Neural crest cell (in vitro differentiated cells): ENCODE results near the gene FLYWCH1. TPM values are rescaled to one million over a fixed set of nuclear protein-coding genes. Genes with fewer than 3 reads are reported as not detected.

Experiments
- DNase-seq: peaks from one replicate; pipeline ENCODE4 v3.0.0; 2021; ENCODE audit warnings: low read depth, mixed read lengths, low spot score
- H3K27ac Mint-ChIP-seq: one replicate; pipeline ENCODE4 v1.8.0; 2021; ENCODE audit warnings: mild to moderate bottlenecking, mixed read lengths; ENCODE audit not compliant: unreplicated experiment
- H3K27me3 Mint-ChIP-seq: 2 replicates; pipeline ENCODE4 v1.8.0; 2021; ENCODE audit warnings: low read depth, mild to moderate bottlenecking, mixed read lengths
- H3K36me3 Mint-ChIP-seq: 2 replicates; pipeline ENCODE4 v1.8.0; 2021; ENCODE audit warnings: low read depth, mild to moderate bottlenecking, mixed read lengths
- H3K4me1 Mint-ChIP-seq: 2 replicates; pipeline ENCODE4 v1.8.0; 2021; ENCODE audit warnings: mixed read lengths
- H3K4me3 Mint-ChIP-seq: one replicate; pipeline ENCODE4 v1.8.0; 2021; ENCODE audit warnings: mild to moderate bottlenecking, mixed read lengths
- H3K9me3 Mint-ChIP-seq: 2 replicates; pipeline ENCODE4 v1.8.0; 2021; ENCODE audit warnings: mixed read lengths
- CTCF ChIP-seq: fragments of 200-600 bp; sonication (generic); conservative IDR thresholded peaks from 2 replicates; pipeline ENCODE4 v1.5.0; 2021; ENCODE audit warnings: antibody characterized with exemption, mild to moderate bottlenecking
- total RNA-seq: library from RNA; stranded (reverse); gene quantifications from 2 replicates; pipeline ENCODE4 v1.2.1, GENCODE V29; 2021

FLYWCH1 gene
- total RNA-seq, 1 donor from 2014 or later: 26.4 TPM

GRCh38 chr16:2896480-2897010 lies 15.2 kb upstream of the FLYWCH1 start:
- no peaks in the 10 kb centered on the region for H3K27me3 Mint-ChIP-seq
- TF ChIP-seq CTCF: no peak
- no peaks in the 10 kb centered on the region for H3K36me3 Mint-ChIP-seq
- H3K4me1 Mint-ChIP-seq: peaks cover 9% of the 10 kb centered on the region
- no peak overlapping the region for H3K4me3 Mint-ChIP-seq
- no peaks in the 10 kb centered on the region for H3K9me3 Mint-ChIP-seq
- DNase-seq: no peak
- no peak overlapping the region for H3K27ac Mint-ChIP-seq

- no peak for TF ChIP-seq CTCF
- no peak for DNase-seq
- H3K4me1 Mint-ChIP-seq: peaks cover 9% of the 10 kb centered on the region
- H3K27me3 Mint-ChIP-seq: no peaks in the 10 kb centered on the region
- H3K4me3 Mint-ChIP-seq: no peak overlapping the region
- H3K36me3 Mint-ChIP-seq: no peaks in the 10 kb centered on the region
- no peaks in the 10 kb centered on the region for H3K9me3 Mint-ChIP-seq
- no peak overlapping the region for H3K27ac Mint-ChIP-seq
Observed at GRCh38 chr16:2897110-2897509, 14.6 kb upstream of the FLYWCH1 start.

GRCh38 chr16:2898831-2899563 lies 12.7 kb upstream of the FLYWCH1 start:
- Mint-ChIP-seq H3K4me1 (peaks cover 14% of the 10 kb centered on the region), H3K36me3 (no peaks in the 10 kb centered on the region), H3K9me3 (no peaks in the 10 kb centered on the region), H3K4me3 (no peak overlapping the region), H3K27ac (no peak overlapping the region), H3K27me3 (no peaks in the 10 kb centered on the region)
- no peak for TF ChIP-seq CTCF
- DNase-seq: no peak

- no peak for DNase-seq
- Mint-ChIP-seq H3K4me1 (peaks cover 18% of the 10 kb centered on the region), H3K27ac (no peak overlapping the region), H3K27me3 (no peaks in the 10 kb centered on the region), H3K36me3 (no peaks in the 10 kb centered on the region), H3K4me3 (no peak overlapping the region), H3K9me3 (no peaks in the 10 kb centered on the region)
- TF ChIP-seq CTCF: no peak
Observed at GRCh38 chr16:2899564-2900072, 12.1 kb upstream of the FLYWCH1 start.

- H3K9me3 Mint-ChIP-seq: no peaks in the 10 kb centered on the region
- no peak overlapping the region for H3K4me3 Mint-ChIP-seq
- H3K27me3 Mint-ChIP-seq: no peaks in the 10 kb centered on the region
- TF ChIP-seq CTCF: no peak
- no peak overlapping the region for H3K27ac Mint-ChIP-seq
- no peak for DNase-seq
- no peaks in the 10 kb centered on the region for H3K36me3 Mint-ChIP-seq
- peaks cover 20% of the 10 kb centered on the region for H3K4me1 Mint-ChIP-seq
Observed at GRCh38 chr16:2900526-2901075, 11.1 kb upstream of the FLYWCH1 start.
